WERI-Rb-1 (cell line): ENCODE data around the gene SYF2.

Experiments
- DNase-seq: peaks from one replicate; pipeline ENCODE4 v3.0.0-alpha.2; 2020
- H3K27ac ChIP-seq: fragments of 250-450 bp; sonication (Bioruptor Pico); 2 replicates; pipeline ENCODE4 v1.5.1; 2020; ENCODE audit warnings: mild to moderate bottlenecking, moderate library complexity
- H3K27me3 ChIP-seq: fragments of 250-450 bp; sonication (Bioruptor Pico); 2 replicates; pipeline ENCODE4 v1.5.1; 2021; ENCODE audit warnings: mild to moderate bottlenecking, low read depth, moderate library complexity; ENCODE audit not compliant: insufficient read depth, severe bottlenecking
- H3K36me3 ChIP-seq: fragments of 250-450 bp; sonication (Bioruptor Pico); 2 replicates; pipeline ENCODE4 v1.5.1; 2020; ENCODE audit warnings: mild to moderate bottlenecking, moderate library complexity
- H3K4me3 ChIP-seq: 2 replicates; pipeline ENCODE4 v1.5.1; 2011; ENCODE audit warnings: low read depth, mild to moderate bottlenecking, control low read depth, low read length
- H3K9me3 ChIP-seq: fragments of 250-450 bp; sonication (Bioruptor Pico); 2 replicates; pipeline ENCODE4 v1.5.1; 2021; ENCODE audit warnings: mild to moderate bottlenecking, moderate library complexity; ENCODE audit not compliant: severe bottlenecking
- TF ChIP-seq, protein P1 (sequence below): IDR thresholded peaks from 2 replicates; pipeline ENCODE4 v1.5.1; 2011; ENCODE audit warnings: low read depth, mild to moderate bottlenecking, control low read depth, inconsistent platforms, low read length

The SYF2 gene

GRCh38 chr1:25187077-25187476, 45.2 kb downstream of the SYF2 start:
- TF ChIP-seq, protein P1, sequence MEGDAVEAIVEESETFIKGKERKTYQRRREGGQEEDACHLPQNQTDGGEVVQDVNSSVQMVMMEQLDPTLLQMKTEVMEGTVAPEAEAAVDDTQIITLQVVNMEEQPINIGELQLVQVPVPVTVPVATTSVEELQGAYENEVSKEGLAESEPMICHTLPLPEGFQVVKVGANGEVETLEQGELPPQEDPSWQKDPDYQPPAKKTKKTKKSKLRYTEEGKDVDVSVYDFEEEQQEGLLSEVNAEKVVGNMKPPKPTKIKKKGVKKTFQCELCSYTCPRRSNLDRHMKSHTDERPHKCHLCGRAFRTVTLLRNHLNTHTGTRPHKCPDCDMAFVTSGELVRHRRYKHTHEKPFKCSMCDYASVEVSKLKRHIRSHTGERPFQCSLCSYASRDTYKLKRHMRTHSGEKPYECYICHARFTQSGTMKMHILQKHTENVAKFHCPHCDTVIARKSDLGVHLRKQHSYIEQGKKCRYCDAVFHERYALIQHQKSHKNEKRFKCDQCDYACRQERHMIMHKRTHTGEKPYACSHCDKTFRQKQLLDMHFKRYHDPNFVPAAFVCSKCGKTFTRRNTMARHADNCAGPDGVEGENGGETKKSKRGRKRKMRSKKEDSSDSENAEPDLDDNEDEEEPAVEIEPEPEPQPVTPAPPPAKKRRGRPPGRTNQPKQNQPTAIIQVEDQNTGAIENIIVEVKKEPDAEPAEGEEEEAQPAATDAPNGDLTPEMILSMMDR = no peak
- no peak for DNase-seq
- Histone ChIP-seq H3K36me3 (no peaks in the 10 kb centered on the region), H3K27me3 (no peaks in the 10 kb centered on the region), H3K9me3 (no peaks in the 10 kb centered on the region), H3K4me3 (no peak overlapping the region), H3K27ac (no peak overlapping the region)

- H3K4me3 ChIP-seq = no peak overlapping the region
- H3K27ac ChIP-seq = no peak overlapping the region
- no peaks in the 10 kb centered on the region for H3K27me3 ChIP-seq
- DNase-seq = no peak
- TF ChIP-seq, protein P1 = no peak
- no peaks in the 10 kb centered on the region for H3K36me3 ChIP-seq
- no peaks in the 10 kb centered on the region for H3K9me3 ChIP-seq
These were observed 45.9 kb downstream of the SYF2 start for GRCh38 chr1:25186161-25187007.

DNA sequence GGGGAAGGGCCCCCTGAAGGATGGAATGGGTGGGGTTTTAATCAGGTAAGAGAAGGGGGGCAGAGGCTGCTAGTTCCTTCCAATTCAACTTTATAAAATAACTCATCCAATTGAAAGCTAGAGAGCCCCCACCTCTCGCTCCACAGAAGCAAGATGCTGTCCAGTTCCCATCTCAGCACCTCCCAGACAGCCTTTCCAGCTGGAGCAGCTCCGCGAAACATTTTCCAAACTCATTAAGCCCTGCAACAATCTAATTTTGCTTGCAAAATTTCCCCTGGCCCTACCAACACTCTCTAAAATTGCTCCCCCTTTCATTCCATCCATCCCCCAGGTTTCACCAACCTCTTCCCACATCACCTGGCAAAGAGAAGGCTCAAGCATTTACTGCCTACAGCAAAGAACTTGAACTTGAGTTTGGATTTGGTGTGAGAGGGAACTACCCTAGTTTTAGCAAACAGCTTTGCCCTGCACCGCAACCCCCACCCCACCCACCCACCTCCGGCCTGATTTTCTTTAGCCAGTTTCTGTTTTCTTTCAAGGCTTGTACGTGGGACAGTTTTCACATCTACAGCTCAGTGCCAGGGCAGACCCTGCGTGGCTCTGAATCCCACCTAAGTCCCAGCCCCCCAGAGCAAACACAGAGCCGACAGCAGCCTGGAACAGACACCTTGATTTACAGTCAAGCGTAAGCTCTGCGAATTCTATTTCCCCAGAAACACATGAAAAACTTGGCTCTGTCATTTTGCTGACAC, 46.7 kb downstream of the SYF2 start:
- no peaks in the 10 kb centered on the region for H3K9me3 ChIP-seq
- H3K36me3 ChIP-seq = no peaks in the 10 kb centered on the region
- no peak overlapping the region for H3K4me3 ChIP-seq
- DNase-seq = no peak
- TF ChIP-seq, protein P1 = no peak
- no peak overlapping the region for H3K27ac ChIP-seq
- no peaks in the 10 kb centered on the region for H3K27me3 ChIP-seq

- TF ChIP-seq, protein P1 = no peak
- DNase-seq = no peak
- no peaks in the 10 kb centered on the region for H3K36me3 ChIP-seq
- H3K9me3 ChIP-seq = no peaks in the 10 kb centered on the region
- H3K27ac ChIP-seq = no peak overlapping the region
- H3K4me3 ChIP-seq = no peak overlapping the region
- H3K27me3 ChIP-seq = no peaks in the 10 kb centered on the region
These were observed 48.1 kb downstream of the SYF2 start for GRCh38 chr1:25184001-25184762.

DNA sequence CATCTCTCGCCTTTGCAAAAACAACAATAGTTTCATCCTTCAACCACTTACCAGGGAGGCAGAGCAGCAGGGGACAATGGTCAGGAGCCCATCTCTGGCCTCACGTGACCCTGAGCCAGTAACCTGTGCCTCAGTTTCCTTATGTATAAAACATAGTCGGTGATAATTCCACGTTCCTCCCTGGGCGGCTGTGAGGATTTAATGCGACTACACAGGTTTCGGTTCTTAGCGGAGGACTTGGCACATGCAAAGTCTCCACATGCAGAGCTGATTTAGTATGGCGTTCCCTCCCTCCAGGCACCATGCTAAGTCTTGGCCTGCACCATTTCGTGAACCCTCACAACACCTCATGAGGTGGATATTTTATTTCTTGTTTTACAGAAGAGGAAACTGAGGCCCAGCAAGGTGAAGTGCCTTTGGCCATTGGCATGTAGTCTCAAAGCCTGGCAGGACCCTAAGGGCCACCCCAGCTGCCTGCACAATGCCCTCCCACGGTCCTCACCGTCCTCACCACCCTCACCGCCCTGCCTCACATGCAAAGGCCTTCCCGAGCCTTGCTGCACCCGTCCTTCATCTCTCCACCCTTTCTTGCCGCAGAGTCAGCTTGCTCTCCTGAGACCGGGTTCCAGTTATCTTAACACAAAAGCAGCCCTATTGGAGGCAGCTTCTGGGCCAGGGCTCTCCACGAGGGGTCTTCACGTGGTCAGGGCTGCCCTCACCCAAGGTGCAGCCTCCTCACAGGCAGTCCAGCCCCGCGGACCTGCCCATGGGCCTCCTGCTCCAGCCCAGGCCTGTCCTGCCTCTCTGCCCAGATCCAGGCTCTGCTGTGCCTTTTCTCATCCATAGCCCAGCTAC, 48.9 kb downstream of the SYF2 start:
- Histone ChIP-seq H3K27me3 (no peaks in the 10 kb centered on the region), H3K9me3 (no peaks in the 10 kb centered on the region), H3K36me3 (no peaks in the 10 kb centered on the region), H3K27ac (no peak overlapping the region), H3K4me3 (no peak overlapping the region)
- TF ChIP-seq, protein P1 = no peak
- DNase-seq = no peak
